Right atrium auricular region (tissue), 2 donors: ENCODE data around the gene TAF4. TPM values are rescaled to one million over a fixed set of nuclear protein-coding genes. Genes with fewer than 3 reads are reported as not detected.

Experiments
- DNase-seq: peaks from one replicate; pipeline ENCODE4 v3.0.0-alpha.2; 2019; ENCODE audit warnings: low spot score
- H3K27ac ChIP-seq, 2 donors: fragments of 200-600 bp; sonication (generic); 1 replicate in 1 of 2; 2 replicates in 1 of 2; pipeline ENCODE4 v1.5.1; 2016 to 2019
- H3K27me3 ChIP-seq, 2 donors: fragments of 200-600 bp; sonication (generic); one replicate each; pipeline versions ENCODE4 v1.5.1 to v1.6.0; 2017 to 2019
- H3K36me3 ChIP-seq: fragments of 200-600 bp; sonication (generic); one replicate; pipeline ENCODE4 v1.5.1; 2016
- H3K4me1 ChIP-seq, 2 donors: fragments of 200-600 bp; sonication (generic); one replicate each; pipeline versions ENCODE4 v1.5.1 to v1.6.0; 2017 to 2019
- H3K4me3 ChIP-seq, 2 donors: fragments of 200-600 bp; sonication (generic); 1 replicate in 1 of 2; 2 replicates in 1 of 2; pipeline ENCODE4 v1.5.1; 2017 to 2019; ENCODE audit warnings: mild to moderate bottlenecking in 1 of 2, moderate library complexity in 1 of 2
- H3K9me3 ChIP-seq, 2 donors: fragments of 200-600 bp; sonication (generic); one replicate each; pipeline ENCODE4 v1.5.1; 2019
- CTCF ChIP-seq, 2 donors: fragments of 200-600 bp; sonication (generic); IDR thresholded peaks; one replicate each; pipeline ENCODE4 v1.5.1; 2019; ENCODE audit warnings: antibody characterized with exemption in 2 of 2
- total RNA-seq, 2 donors: library from RNA; depleted of rRNA; stranded (reverse); fragments of >200 nt; gene quantifications; one replicate each; pipeline ENCODE4 v1.1.0, GENCODE V29; 2016

Gene TAF4
- total RNA-seq, 2 donors from 2014 or later = 8.3 to 18.0 TPM

GRCh38 chr20:61932711-61933480 lies 132.8 kb downstream of the TAF4 start:
- no peak for TF ChIP-seq CTCF (IDR thresholded peaks at IDR 0.05)
- H3K4me3 ChIP-seq = no peak overlapping the region
- H3K9me3 ChIP-seq = no peaks in the 10 kb centered on the region
- DNase-seq = no peak
- no peaks in the 10 kb centered on the region for H3K4me1 ChIP-seq
- H3K27ac ChIP-seq = no peak overlapping the region
- no peaks in the 10 kb centered on the region for H3K36me3 ChIP-seq
- no peaks in the 10 kb centered on the region for H3K27me3 ChIP-seq

GRCh38 chr20:61932199-61932592 lies 133.5 kb downstream of the TAF4 start:
- TF ChIP-seq CTCF (IDR thresholded peaks at IDR 0.05) = no peak
- DNase-seq = no peak

GRCh38 chr20:61931476-61932198 lies 134.0 kb downstream of the TAF4 start:
- DNase-seq = no peak
- TF ChIP-seq CTCF (IDR thresholded peaks at IDR 0.05) = no peak
- Histone ChIP-seq H3K27me3 (no peaks in the 10 kb centered on the region), H3K36me3 (no peaks in the 10 kb centered on the region), H3K4me3 (no peak overlapping the region), H3K4me1 (no peaks in the 10 kb centered on the region), H3K9me3 (no peaks in the 10 kb centered on the region), H3K27ac (no peak overlapping the region)

More at GRCh38 chr20:61932199-61932592, 133.5 kb downstream of the TAF4 start:
- Histone ChIP-seq H3K27ac (no peak overlapping the region), H3K27me3 (no peaks in the 10 kb centered on the region), H3K9me3 (no peaks in the 10 kb centered on the region), H3K36me3 (no peaks in the 10 kb centered on the region), H3K4me3 (no peak overlapping the region), H3K4me1 (no peaks in the 10 kb centered on the region)

- no peaks in the 10 kb centered on the region for H3K36me3 ChIP-seq
- no peak for DNase-seq
- TF ChIP-seq CTCF (IDR thresholded peaks at IDR 0.05) = no peak
- H3K4me3 ChIP-seq = no peak overlapping the region
- no peaks in the 10 kb centered on the region for H3K27me3 ChIP-seq
- no peaks in the 10 kb centered on the region for H3K9me3 ChIP-seq
- no peak overlapping the region for H3K27ac ChIP-seq
- no peaks in the 10 kb centered on the region for H3K4me1 ChIP-seq
Measured at GRCh38 chr20:61930776-61931475, 134.8 kb downstream of the TAF4 start.

- TF ChIP-seq CTCF (IDR thresholded peaks at IDR 0.05) = no peak
- no peak overlapping the region for H3K4me3 ChIP-seq
- DNase-seq = no peak
- H3K9me3 ChIP-seq = no peaks in the 10 kb centered on the region
- H3K4me1 ChIP-seq = no peaks in the 10 kb centered on the region
- H3K27me3 ChIP-seq = no peaks in the 10 kb centered on the region
- H3K36me3 ChIP-seq = no peaks in the 10 kb centered on the region
- H3K27ac ChIP-seq = no peak overlapping the region
Measured at GRCh38 chr20:61929971-61930666, 135.6 kb downstream of the TAF4 start.
